OCI-LY1 (cell line): ENCODE measurements around the gene NOD2.

Experiments
- H2AFZ ChIP-seq: fragments of 200-600 bp; sonication (generic), shearing (Covaris generic); 2 replicates; pipeline ENCODE4 v1.6.0; 2014; ENCODE audit warnings: antibody characterized with exemption, mild to moderate bottlenecking, low read length
- H3F3A ChIP-seq: fragments of 200-600 bp; sonication (generic), shearing (Covaris generic); 2 replicates; pipeline ENCODE4 v1.6.0; 2014; ENCODE audit warnings: mild to moderate bottlenecking, antibody characterized with exemption, low read length, moderate library complexity; ENCODE audit not compliant: insufficient read depth
- H3K27ac ChIP-seq: fragments of 200-600 bp; sonication (generic); 2 replicates; pipeline ENCODE4 v1.5.1; 2014; ENCODE audit warnings: low read length, mixed run types, mild to moderate bottlenecking, low read depth; ENCODE audit not compliant: poor library complexity, severe bottlenecking
- H3K27me3 ChIP-seq: fragments of 200-600 bp; sonication (generic); 2 replicates; pipeline ENCODE4 v1.6.0; 2014; ENCODE audit warnings: antibody characterized with exemption, mild to moderate bottlenecking, low read length, moderate library complexity; ENCODE audit not compliant: insufficient read depth
- H3K36me3 ChIP-seq: fragments of 200-600 bp; sonication (generic); 2 replicates; pipeline ENCODE4 v1.6.1; 2014; ENCODE audit warnings: mild to moderate bottlenecking, antibody characterized with exemption, low read length, moderate library complexity, mixed read lengths; ENCODE audit not compliant: insufficient read depth
- H3K4me1 ChIP-seq: fragments of 200-600 bp; sonication (generic); 2 replicates; pipeline ENCODE4 v1.5.1; 2014; ENCODE audit warnings: mild to moderate bottlenecking, low read length, moderate library complexity; ENCODE audit not compliant: insufficient read depth, severe bottlenecking
- H3K4me2 ChIP-seq: fragments of 200-600 bp; sonication (generic), shearing (Covaris generic); 2 replicates; pipeline ENCODE4 v1.6.1; 2014; ENCODE audit warnings: low read length
- H3K4me3 ChIP-seq: fragments of 200-600 bp; sonication (generic); 2 replicates; pipeline ENCODE4 v1.5.1; 2014; ENCODE audit warnings: low read length, low read depth, mild to moderate bottlenecking, mixed read lengths; ENCODE audit not compliant: poor library complexity, severe bottlenecking
- H3K79me2 ChIP-seq: fragments of 200-600 bp; shearing (Covaris generic); 2 replicates; pipeline ENCODE4 v1.6.1; 2016; ENCODE audit warnings: mixed run types, low read length, mixed read lengths; ENCODE audit not compliant: insufficient read depth
- H3K9ac ChIP-seq: fragments of 200-600 bp; sonication (generic), shearing (Covaris generic); 2 replicates; pipeline ENCODE4 v1.6.1; 2014; ENCODE audit warnings: mild to moderate bottlenecking, low read length, mixed read lengths
- H3K9me2 ChIP-seq: fragments of 200-600 bp; sonication (generic), shearing (Covaris generic); 2 replicates; pipeline ENCODE4 v1.6.1; 2014; ENCODE audit warnings: low read depth, mild to moderate bottlenecking, low read length, mixed read lengths
- H3K9me3 ChIP-seq: fragments of 200-600 bp; shearing (Covaris generic); 2 replicates; pipeline ENCODE4 v1.6.1; 2014; ENCODE audit warnings: low read length, mixed read lengths
- H4K20me1 ChIP-seq: fragments of 200-600 bp; sonication (generic), shearing (Covaris generic); 2 replicates; pipeline ENCODE4 v1.6.0; 2016; ENCODE audit warnings: mild to moderate bottlenecking, low read length; ENCODE audit not compliant: insufficient read depth
- CTCF ChIP-seq: fragments of 200-600 bp; sonication (generic), shearing (Covaris generic); IDR thresholded peaks from 2 replicates; pipeline ENCODE4 v1.5.1; 2017; ENCODE audit warnings: mild to moderate bottlenecking, antibody characterized with exemption, low read length, moderate library complexity, mixed read lengths
- EZH2 ChIP-seq: fragments of 200-600 bp; sonication (generic), shearing (Covaris generic); IDR thresholded peaks from 2 replicates; pipeline ENCODE4 v1.8.0; 2017; ENCODE audit warnings: borderline replicate concordance, mixed run types, mild to moderate bottlenecking, antibody characterized with exemption, low read length, moderate library complexity, mixed read lengths

The NOD2 gene

GRCh38 chr16:50717091-50717490 is 23.7 kb downstream of the NOD2 start:
- TF ChIP-seq CTCF (no peak), EZH2 (no peak)
- H3K36me3 ChIP-seq: no peaks in the 10 kb centered on the region
- H3K9me2 ChIP-seq: no peaks in the 10 kb centered on the region
- no peak overlapping the region for H3K4me2 ChIP-seq
- H4K20me1 ChIP-seq: no peaks in the 10 kb centered on the region
- H3K9me3 ChIP-seq: no peaks in the 10 kb centered on the region
- H3F3A ChIP-seq: no peaks in the 10 kb centered on the region
- H3K9ac ChIP-seq: no peak overlapping the region
- H3K79me2 ChIP-seq: no peaks in the 10 kb centered on the region
- H2AFZ ChIP-seq: no peak overlapping the region
- H3K27ac ChIP-seq: no peak overlapping the region
- H3K4me3 ChIP-seq: no peak overlapping the region
- H3K27me3 ChIP-seq: no peaks in the 10 kb centered on the region
- H3K4me1 ChIP-seq: no peaks in the 10 kb centered on the region

GRCh38 chr16:50717494-50717893 is 24.1 kb downstream of the NOD2 start:
- Histone ChIP-seq H3F3A (no peaks in the 10 kb centered on the region), H3K9me2 (no peaks in the 10 kb centered on the region), H3K27me3 (no peaks in the 10 kb centered on the region), H3K9ac (no peak overlapping the region), H4K20me1 (no peaks in the 10 kb centered on the region), H3K4me3 (no peak overlapping the region), H3K36me3 (no peaks in the 10 kb centered on the region), H3K4me1 (no peaks in the 10 kb centered on the region), H3K79me2 (no peaks in the 10 kb centered on the region), H3K4me2 (no peak overlapping the region), H3K27ac (no peak overlapping the region), H3K9me3 (no peaks in the 10 kb centered on the region), H2AFZ (no peak overlapping the region)
- no peak for TF ChIP-seq EZH2
- TF ChIP-seq CTCF: no peak

- H3K4me1 ChIP-seq: no peaks in the 10 kb centered on the region
- H2AFZ ChIP-seq: no peak overlapping the region
- H3K9ac ChIP-seq: no peak overlapping the region
- no peak overlapping the region for H3K27ac ChIP-seq
- H3K9me3 ChIP-seq: no peaks in the 10 kb centered on the region
- no peaks in the 10 kb centered on the region for H3K27me3 ChIP-seq
- H3K4me2 ChIP-seq: no peak overlapping the region
- no peaks in the 10 kb centered on the region for H3F3A ChIP-seq
- H3K36me3 ChIP-seq: no peaks in the 10 kb centered on the region
- H4K20me1 ChIP-seq: no peaks in the 10 kb centered on the region
- no peak for TF ChIP-seq EZH2
- TF ChIP-seq CTCF: no peak
- H3K79me2 ChIP-seq: no peaks in the 10 kb centered on the region
- H3K9me2 ChIP-seq: no peaks in the 10 kb centered on the region
- no peak overlapping the region for H3K4me3 ChIP-seq
Observed at GRCh38 chr16:50718061-50718760, 24.8 kb downstream of the NOD2 start.
